Bone marrow (tissue), 2 donors: Measurements from ENCODE around the gene TM7SF2.

Experiments
- DNase-seq, 2 donors: peaks; one replicate each; lab custom pipeline; 2025; lab: John Stamatoyannopoulos, UW

Gene TM7SF2

DNA sequence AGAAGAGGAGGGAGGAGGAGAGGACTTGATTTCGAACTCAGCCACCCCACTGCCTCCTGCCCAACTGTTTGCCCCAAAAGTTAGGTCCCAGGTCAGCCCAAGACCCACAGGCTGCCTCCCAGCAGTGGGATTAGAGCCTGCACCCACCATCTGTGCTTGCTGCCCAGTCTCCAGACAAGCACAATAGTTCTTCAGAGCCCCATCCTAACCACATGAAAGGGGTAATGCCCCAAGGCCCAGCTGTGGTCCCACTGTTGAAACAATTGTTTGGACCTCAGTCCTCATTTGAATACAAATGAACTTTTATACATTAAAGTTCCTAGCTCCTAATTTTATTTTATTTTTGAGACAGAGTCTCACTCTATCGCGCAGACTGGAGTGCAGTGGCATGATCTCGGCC lies 21.0 kb upstream of the TM7SF2 start:
- no peak for DNase-seq

DNA sequence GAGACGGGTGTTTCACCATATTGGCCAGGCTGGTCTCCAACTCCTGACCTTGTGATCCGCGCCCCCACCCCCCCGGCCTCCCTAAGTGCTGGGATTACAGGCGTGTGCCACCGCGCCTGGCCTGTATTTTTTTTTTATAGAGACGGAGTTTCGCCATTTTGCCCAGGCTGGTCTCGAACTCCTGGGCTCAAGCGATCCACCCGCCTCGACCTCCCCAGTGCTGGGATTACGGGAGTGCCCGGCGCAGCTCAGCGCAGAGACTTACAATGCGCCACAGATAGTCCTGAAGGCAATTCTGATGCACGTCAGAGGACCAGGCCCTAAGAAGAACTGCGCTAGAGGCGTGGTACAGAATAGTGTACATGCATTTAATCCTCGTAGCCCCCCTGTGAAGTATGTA lies 16.2 kb upstream of the TM7SF2 start:
- no peak for DNase-seq

DNA sequence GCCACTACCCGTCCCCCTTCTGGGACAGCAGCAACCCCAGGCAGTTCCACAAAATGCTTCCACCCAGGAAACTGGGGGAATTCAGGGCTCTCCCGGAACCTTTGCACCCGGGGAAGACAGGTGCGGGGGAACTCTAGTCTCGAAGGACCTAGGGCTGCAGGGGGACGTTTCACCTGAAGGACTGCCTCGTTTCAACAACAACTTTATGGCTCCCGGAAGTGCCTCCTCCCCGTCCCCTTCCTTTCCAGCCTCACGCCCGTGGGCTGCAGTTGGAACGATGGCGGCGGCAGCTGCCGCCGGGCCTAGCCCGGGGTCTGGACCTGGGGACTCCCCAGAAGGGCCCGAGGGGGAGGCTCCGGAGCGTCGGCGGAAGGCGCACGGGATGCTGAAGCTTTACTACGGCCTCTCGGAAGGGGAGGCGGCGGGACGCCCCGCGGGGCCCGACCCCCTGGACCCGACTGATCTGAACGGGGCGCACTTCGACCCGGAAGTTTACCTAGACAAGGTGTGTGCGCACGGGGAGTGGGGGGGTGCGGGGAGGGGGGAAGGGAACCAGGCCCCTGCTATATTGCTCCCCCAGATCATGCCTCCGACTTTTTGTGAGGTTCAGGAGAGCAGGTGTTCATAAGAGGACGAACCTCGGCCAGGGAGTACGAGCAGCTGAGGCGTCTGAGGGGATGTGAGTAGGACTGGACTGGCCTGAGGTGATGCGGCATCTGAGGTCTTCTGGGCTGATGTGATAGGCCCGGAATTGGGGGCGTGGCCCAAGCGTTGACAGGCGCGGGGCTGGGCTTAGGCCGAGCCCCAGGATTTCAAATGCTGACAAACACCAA lies 15.5 kb upstream of the TM7SF2 start, which contains the start of gene VPS51:
VPS51 (plus strand) TSS at position 241 of the 833 bp plus-strand sequence; CDS start at position 278, 37 bp downstream.
- DNase-seq: peak; percentile 53 to 84

DNA sequence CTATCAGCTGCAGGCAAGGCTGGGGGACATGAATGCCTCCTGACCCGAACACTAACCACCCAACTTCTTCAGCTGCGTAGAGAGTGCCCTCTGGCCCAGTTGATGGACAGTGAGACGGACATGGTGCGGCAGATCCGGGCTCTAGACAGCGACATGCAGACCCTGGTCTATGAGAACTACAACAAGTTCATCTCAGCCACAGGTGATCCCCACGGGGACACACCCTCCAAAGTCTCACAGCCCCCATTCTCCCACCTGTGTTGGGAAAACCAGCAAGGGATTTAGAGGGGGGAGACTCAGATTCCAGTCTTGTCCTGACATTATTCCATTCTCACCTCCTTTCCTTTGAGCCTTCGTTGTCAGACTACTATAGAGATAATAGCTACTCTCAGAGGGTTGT lies 14.7 kb upstream of the TM7SF2 start:
- DNase-seq: no peak

DNA sequence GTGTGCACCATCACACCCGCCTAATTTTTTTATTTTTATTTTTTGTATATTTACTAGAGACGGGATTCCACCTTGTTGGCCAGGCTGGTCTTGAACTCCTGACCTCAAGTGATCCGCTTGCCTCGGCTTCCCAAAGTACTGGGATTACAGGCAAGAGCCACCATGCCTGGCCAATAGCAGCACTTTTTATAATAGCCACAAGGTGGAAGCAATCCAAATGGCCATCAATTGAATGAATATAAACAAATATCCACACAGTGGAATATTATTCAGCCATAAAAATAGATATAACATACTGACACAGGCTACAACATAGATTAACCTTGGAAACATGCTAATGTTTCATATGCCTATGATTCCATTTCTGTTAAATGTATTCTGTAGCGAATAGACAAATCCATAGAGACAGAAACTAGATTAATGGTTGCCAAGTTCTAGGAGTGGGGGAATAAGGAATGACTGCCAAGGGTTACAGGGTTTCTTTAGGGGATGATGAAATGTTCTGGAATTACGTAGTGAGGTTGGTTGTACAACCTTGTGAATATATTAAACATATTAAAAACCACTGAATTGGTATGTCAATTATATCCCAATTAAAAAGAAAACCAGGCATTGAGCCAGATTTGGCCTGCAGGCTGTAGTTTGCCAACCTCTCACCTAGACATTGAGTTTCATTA lies 10.9 kb upstream of the TM7SF2 start:
- no peak for DNase-seq

DNA sequence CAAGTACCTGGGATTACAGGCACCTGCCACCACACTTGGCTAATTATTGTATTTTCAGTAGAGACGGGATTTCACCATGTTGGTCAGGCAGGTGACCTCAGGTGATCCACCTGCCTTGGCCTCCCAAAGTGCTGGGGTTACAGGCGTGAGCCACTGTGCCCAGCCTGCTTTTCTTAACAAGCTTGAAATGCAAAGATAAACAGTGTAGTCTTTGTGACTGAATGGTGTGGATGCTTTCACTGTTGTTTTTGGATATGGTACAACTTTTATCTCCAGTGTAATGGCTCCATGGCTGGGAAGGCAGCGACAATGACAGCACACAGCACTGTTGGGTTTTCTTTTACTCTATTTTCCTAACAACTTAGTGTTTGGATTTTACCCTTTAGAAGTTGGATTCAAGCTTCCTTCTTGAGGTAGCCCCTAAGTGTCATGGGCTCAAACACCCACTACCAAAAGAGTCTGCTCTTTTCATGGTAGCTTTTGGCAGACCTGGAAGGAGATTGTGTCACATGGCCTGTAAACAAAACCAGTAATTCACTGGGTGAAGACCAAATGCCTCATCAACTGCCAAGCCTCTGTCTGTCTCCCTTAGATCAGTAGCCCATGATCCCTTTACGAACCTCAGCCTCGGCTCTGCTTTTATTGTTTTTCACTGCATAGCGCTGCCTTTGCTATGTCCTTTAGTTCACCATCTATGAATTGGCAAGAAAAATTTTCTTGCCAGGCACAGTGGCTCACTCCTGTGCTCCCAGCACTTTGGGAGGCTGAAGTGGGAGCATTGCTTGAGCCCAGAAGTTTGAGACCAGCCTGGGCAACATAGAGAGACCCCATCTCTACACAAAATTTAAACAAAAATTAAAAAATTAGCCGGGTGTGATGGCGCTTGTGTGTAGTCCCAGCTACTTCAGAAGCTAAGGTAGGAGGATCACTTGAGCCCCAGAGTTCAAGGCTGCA lies 9.3 kb upstream of the TM7SF2 start:
- DNase-seq: no peak

DNA sequence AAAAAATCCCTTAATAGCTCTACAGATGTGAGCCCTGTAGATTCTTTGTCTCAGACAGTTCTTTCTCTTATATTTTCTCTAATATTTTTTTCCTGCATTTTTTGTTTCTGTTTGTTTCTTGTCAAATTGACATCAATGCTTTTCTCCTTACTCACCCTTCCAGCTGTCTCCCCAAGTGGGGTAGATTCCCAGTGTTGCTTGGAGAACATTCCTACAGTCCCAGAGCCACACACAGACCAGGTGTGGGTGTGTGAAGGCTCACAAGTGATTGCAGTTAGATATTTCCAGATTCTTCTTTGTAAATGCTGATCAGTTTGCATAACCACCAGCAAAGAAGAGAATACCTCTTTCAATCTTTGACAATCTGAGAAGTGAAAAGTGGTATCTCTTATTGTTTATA lies 8.2 kb upstream of the TM7SF2 start:
- DNase-seq: no peak

DNA sequence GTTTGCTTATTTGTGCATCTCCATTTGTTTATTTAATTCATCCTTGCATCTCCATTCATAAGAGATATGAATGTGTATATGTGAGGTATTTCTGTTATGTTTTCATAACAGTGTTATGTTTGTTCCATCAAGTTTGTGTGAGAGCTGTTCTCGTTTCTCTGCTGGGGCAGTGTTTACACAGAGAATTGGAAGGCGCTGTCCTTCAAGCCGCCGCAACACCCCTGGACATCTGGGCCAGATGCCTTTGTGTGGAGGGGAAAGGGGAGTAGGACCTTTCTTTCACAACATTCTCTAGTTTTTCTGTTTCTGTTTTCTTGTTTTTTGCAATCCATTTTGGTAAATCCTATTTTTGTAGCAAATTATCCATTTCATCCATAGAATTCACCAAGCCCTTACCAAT lies 7.0 kb upstream of the TM7SF2 start:
- DNase-seq: no peak

DNA sequence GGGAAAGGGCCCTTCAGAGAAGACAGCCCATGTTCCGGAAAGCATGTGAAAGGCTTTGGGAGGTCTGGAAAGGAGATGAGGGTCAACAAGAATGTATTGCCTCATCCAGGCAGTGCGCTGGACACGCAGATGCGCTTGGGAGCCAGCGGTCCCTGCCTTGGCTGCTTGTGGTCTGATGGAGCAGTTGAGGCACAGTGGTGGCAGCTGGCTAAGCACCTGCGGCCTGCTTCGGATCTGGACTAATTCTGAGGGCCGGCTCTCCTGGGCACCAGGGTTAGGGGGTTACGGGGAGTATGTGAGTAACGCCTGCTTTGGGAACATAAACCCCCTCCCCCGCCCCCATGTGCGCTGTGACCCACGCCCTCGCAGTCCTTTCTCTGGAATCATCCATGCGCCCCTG lies 4.6 kb upstream of the TM7SF2 start:
- no peak for DNase-seq

DNA sequence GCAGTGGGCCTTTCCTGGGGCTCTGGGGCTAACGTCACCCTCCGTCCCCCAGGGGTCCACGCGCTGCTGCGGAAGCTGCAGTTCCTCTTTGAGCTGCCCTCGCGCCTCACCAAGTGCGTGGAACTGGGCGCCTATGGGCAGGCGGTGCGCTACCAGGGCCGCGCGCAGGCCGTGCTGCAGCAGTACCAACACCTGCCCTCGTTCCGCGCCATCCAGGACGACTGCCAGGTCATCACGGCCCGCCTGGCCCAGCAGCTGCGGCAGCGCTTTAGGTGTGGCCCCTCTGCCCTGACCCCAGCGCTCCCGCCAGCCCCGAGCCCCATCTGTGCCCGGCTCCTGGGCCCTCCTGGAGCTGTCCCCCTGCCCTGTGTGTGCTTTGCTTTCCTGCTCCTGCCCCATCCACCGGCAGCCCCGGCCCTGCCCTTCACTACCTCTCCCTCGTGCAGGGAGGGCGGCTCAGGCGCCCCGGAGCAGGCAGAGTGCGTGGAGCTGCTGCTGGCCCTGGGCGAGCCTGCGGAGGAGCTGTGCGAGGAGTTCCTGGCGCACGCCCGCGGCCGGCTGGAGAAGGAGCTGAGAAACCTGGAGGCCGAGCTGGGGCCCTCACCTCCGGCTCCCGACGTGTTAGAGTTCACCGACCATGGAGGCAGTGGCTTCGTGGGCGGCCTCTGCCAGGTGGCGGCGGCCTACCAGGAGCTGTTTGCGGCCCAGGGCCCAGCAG lies 3.8 kb upstream of the TM7SF2 start:
- DNase-seq: no peak

DNA sequence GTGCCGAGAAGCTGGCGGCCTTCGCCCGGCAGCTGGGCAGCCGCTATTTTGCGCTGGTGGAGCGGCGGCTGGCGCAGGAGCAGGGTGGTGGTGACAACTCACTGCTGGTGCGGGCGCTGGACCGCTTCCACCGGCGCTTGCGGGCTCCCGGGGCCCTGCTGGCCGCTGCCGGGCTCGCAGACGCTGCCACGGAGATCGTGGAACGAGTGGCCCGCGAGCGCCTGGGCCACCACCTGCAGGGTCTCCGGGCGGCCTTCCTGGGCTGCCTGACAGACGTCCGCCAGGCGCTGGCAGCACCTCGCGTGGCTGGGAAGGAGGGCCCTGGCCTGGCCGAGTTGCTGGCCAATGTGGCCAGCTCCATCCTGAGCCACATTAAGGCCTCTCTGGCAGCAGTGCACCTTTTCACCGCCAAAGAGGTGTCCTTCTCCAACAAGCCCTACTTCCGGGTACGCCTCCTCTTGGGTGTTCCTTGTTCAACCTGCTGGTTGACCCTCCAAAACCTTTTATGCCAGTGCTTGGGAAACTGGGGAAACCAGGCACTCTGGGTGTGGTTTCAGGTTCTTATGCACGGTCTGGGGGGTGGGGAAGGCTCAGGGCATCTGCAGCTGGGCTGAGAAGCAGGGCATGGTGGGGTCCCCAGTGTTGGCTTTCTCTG lies 3.1 kb upstream of the TM7SF2 start:
- no peak for DNase-seq

DNA sequence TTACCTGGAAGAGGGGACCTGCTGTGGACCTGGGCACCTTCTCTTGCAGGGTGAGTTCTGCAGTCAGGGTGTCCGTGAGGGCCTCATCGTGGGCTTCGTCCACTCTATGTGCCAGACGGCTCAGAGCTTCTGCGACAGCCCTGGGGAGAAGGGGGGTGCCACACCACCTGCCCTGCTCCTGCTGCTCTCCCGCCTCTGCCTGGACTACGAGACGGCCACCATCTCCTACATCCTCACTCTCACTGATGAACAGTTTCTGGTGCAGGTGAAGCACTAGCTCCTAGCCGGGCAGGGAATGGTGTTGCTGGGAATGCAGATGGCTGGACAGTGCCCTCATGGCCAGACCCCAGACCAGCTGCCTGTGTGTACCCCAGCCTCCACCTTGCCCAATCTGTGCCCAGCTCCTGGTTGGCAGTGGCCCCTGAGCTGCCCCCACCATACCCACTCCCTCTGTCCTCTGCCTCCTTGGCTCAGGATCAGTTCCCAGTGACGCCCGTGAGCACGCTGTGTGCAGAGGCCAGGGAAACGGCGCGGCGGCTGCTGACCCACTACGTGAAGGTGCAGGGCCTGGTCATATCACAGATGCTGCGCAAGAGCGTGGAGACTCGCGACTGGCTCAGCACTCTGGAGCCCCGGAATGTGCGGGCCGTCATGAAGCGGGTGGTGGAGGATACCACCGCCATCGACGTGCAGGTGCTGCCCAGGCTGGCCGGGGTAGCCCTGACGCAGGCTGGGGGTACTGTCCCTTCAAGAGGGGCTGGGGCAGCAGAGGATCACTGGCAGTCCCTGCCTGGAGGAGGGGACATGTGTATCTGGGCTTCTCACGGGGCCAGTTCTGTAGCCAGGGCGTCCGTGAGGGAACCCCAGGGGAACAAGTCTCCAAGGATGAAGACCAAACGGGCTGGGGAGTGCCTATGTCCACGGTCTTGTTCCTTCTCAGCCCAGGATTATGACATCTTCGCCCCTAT lies 2.2 kb upstream of the TM7SF2 start:
- no peak for DNase-seq

DNA sequence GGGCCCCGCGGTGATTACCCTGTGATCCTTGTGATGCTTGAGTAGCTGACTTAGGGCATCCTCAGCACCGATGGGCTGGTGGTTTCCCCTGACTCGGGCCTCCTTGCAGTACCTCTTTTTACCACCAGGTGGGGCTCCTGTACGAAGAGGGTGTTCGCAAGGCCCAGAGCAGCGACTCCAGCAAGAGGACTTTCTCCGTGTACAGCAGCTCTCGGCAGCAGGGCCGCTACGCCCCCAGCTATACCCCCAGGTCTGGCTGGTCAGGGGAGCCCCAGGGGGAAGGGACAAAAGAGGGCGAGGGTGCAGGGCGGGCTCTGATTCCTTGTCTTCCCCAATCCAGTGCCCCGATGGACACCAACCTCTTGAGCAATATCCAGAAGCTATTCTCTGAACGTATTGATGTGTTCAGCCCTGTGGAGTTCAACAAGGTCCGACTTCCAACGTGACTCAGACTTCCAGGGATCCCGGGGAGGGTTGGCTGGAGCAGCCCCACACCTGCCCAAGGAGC lies 1.3 kb upstream of the TM7SF2 start:
- DNase-seq: peak; percentile 83 to 86

DNA sequence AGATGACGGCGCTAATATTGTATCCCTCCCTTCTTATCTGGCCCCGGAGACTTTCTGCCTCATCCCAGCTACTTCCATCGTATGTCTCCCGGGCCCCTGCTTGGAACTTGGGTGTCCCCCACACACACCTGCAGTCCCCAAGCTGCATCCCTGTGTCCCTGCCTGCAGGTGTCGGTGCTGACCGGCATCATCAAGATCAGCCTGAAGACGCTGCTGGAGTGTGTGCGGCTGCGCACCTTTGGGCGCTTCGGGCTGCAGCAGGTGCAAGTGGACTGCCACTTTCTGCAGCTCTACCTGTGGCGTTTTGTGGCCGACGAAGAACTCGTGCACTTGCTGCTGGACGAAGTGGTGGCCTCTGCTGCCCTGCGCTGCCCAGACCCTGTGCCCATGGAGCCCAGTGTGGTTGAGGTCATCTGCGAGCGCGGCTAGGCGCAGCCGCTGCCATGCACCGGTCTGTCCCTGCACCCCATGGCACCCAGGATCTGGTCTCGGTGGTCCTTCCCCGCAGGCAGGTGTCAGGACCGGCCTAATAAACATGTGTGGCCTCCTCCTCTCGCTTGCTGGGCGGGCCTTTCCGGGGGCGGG lies 421 bp upstream of the TM7SF2 start:
- DNase-seq: no peak

DNA sequence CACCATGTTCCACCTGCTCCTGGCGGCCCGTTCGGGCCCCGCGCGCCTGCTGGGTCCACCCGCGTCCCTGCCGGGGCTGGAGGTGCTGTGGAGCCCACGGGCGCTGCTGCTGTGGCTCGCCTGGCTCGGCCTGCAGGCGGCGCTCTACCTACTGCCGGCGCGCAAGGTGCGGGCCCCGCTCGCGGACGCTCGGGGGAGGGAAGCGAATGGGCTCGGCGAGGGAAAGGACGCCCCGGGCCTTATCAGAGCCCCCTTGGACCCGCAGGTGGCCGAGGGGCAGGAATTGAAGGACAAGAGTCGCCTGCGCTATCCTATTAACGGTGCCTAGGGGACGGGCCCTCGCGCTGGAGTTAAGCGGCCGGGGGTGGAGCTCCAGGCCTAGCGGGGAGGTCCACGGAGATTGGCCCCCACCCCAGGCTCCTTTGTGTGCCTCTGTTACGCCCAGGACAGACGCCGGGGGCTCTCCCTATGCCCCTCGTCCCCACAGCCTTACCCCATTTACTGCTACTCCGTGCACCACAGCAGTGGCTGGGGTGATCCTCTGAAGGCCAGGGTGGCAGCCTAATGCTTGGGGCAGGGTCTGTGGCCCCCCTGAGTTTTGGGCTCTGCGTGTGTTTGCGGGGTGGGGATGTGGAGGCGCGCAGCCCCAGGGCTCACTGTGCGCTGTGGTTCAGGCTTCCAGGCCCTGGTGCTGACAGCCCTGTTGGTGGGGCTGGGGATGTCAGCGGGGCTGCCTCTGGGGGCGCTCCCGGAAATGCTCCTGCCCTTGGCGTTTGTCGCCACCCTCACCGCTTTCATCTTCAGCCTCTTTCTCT lies 1.1 kb downstream of the TM7SF2 start:
- peak; percentile 21 to 31 for DNase-seq

DNA sequence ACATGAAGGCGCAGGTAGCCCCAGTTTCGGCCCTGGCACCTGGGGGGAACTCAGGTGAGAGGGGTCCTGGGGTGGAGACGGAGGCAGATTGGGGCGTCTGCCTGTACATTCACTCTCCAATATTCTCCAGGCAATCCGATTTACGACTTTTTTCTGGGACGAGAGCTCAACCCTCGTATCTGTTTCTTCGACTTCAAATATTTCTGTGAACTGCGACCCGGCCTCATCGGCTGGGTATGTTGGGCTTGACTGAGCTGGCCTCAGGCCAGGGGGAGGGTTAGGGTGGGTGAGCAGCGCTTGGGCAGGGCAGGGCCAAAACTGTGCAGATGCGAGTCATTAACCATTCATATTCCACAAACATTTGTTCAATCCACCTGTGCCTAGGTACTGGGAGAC lies 1.7 kb downstream of the TM7SF2 start:
- DNase-seq: no peak

DNA sequence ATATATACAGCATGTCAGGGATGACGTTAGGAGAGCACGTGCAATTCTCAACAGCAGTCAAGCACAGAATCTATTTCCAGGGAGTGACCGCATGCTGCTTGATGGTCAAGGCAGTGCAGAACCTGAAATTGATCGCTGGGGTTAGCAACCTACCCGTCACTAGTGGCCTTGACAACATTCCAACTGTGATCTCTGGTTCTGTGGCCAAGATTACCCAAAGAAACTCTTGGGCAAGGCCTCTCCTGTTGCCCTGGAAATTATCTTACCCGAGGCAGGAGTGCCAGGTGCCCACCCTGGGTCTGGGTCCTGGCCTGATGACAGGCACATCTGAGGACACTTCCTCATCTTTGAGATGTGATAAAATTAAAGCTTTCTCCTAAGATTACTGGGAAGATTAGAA lies 2.2 kb downstream of the TM7SF2 start:
- DNase-seq: no peak

DNA sequence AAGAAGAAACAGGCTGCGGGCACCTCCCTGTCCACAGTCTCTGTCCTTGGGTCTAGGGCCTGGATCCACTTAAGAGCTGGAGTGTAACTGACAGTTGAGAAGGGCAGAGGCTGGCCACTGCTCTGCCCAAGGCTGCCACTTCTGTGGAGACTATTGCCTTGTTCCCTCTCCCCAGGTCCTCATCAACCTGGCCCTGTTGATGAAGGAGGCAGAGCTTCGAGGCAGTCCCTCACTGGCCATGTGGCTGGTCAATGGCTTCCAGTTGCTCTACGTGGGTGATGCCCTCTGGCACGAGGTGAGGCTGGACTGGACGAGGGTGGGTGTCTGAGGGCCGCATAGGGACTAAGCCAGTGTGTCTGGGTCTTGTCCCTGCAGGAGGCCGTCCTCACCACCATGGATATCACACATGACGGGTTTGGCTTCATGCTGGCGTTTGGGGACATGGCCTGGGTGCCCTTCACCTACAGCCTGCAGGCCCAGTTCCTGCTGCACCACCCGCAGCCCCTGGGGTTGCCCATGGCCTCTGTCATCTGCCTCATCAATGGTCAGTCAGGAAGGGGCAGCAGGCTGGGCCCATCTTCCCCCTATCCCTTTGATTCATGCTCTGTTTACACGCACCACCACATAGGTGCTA lies 3.0 kb downstream of the TM7SF2 start:
- no peak for DNase-seq
